Osteoblast (primary cell): ENCODE data around the gene RNU5B-1. TPM values are rescaled to one million over a fixed set of nuclear protein-coding genes. Genes with fewer than 3 reads are reported as not detected.

ENCODE experiments used
- DNase-seq: peaks from one replicate; pipeline ENCODE4 v3.0.0; 2011; ENCODE audit warnings: low spot score, mixed read lengths; ENCODE audit not compliant: insufficient read length; ENCODE audit errors: missing footprints
- H2AFZ ChIP-seq: 2 replicates; pipeline ENCODE4 v1.6.0; 2011; ENCODE audit warnings: mild to moderate bottlenecking, low read length
- H3K27ac ChIP-seq: 2 replicates; pipeline ENCODE4 v1.5.1; 2011; ENCODE audit warnings: mild to moderate bottlenecking, low read depth, low read length, moderate library complexity
- H3K27me3 ChIP-seq: 2 replicates; pipeline ENCODE4 v1.6.0; 2012; ENCODE audit warnings: mild to moderate bottlenecking, control low read depth, inconsistent platforms, low read length, moderate library complexity; ENCODE audit not compliant: insufficient read depth
- H3K36me3 ChIP-seq: 2 replicates; pipeline ENCODE4 v1.5.1; 2011; ENCODE audit warnings: mild to moderate bottlenecking, low read length, control low read depth, moderate library complexity; ENCODE audit not compliant: insufficient read depth
- H3K4me1 ChIP-seq: 2 replicates; pipeline ENCODE4 v1.5.1; 2011; ENCODE audit warnings: mild to moderate bottlenecking, low read length, control low read depth, moderate library complexity; ENCODE audit not compliant: insufficient read depth
- H3K4me2 ChIP-seq: 2 replicates; pipeline ENCODE4 v1.6.0; 2011; ENCODE audit warnings: mild to moderate bottlenecking, low read length; ENCODE audit not compliant: insufficient read depth
- H3K4me3 ChIP-seq: fragments of 200-600 bp; sonication (generic); 3 replicates; pipeline ENCODE4 v1.5.1; 2012; ENCODE audit warnings: mild to moderate bottlenecking, low read length, inconsistent platforms; ENCODE audit not compliant: insufficient read depth
- H3K79me2 ChIP-seq: 2 replicates; pipeline ENCODE4 v1.6.0; 2012; ENCODE audit warnings: mild to moderate bottlenecking, low read length, control low read depth, inconsistent platforms; ENCODE audit not compliant: insufficient read depth
- H3K9me3 ChIP-seq: 2 replicates; pipeline ENCODE4 v1.5.1; 2011; ENCODE audit warnings: low read depth, low read length, control low read depth
- H4K20me1 ChIP-seq: 2 replicates; pipeline ENCODE4 v1.6.0; 2012; ENCODE audit warnings: mild to moderate bottlenecking, low read length, control low read depth; ENCODE audit not compliant: insufficient read depth
- total RNA-seq: library from RNA; depleted of rRNA; stranded (reverse); fragments of >200 nt; gene quantifications from 2 replicates; pipeline ENCODE4 v1.2.3, GENCODE V29; 2012
- TF ChIP-seq, protein P1 (sequence below): IDR thresholded peaks from 2 replicates; pipeline ENCODE4 v1.5.1; 2011; ENCODE audit warnings: mild to moderate bottlenecking, low read depth, low read length, moderate library complexity; ENCODE audit errors: extremely low read depth

The RNU5B-1 gene
- total RNA-seq, 1 donor = not detected

DNA sequence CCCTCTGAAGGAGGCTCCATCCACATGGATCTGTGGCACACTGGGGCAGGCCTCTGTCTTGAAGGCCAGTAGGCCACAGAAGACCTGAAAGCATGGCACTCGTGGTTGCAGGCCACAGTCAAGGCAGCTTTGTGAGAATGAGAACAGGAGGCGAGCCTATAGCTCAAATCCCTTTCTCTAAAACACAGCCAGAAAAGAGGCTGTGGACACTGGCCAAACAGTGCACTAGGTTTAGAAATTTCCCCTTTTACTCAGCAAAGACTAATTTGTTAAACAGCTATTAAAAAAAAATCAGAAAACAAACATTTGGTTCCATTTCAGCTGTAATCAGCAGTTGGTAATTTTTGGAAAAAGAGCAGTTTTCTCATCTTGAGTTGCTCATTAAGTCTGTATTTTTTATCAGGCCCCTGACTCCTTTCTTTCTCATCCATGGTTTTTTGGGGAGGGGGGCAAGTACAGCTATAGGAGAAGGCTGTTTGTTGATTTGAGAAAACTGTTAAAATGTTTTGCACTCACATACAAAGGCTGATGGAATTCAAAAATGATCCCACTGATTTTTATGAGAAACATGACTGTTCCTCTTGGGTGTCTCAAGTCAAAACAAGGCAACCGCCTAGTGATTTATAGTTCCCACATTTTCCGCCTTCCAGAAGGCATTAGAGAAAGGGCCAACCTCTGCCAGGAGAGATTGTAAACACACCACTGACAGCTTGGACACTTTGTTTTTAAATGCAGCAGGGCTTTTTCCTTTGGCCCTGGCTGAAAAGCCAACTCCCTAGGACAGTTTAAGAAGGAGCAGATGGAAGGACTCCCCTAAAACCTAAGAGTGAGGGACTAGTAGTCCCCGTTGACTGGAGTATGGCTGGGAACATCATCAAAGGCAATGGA, 45.9 kb upstream of the RNU5B-1 start:
- Histone ChIP-seq H3K4me3 (no peak overlapping the region), H4K20me1 (no peaks in the 10 kb centered on the region), H3K27ac (no peak overlapping the region), H3K79me2 (no peaks in the 10 kb centered on the region), H3K4me2 (no peak overlapping the region), H3K36me3 (peaks cover 12% of the 10 kb centered on the region), H2AFZ (no peak overlapping the region), H3K27me3 (no peaks in the 10 kb centered on the region), H3K4me1 (no peaks in the 10 kb centered on the region), H3K9me3 (no peaks in the 10 kb centered on the region)
- no peak for DNase-seq
- TF ChIP-seq, protein P1, sequence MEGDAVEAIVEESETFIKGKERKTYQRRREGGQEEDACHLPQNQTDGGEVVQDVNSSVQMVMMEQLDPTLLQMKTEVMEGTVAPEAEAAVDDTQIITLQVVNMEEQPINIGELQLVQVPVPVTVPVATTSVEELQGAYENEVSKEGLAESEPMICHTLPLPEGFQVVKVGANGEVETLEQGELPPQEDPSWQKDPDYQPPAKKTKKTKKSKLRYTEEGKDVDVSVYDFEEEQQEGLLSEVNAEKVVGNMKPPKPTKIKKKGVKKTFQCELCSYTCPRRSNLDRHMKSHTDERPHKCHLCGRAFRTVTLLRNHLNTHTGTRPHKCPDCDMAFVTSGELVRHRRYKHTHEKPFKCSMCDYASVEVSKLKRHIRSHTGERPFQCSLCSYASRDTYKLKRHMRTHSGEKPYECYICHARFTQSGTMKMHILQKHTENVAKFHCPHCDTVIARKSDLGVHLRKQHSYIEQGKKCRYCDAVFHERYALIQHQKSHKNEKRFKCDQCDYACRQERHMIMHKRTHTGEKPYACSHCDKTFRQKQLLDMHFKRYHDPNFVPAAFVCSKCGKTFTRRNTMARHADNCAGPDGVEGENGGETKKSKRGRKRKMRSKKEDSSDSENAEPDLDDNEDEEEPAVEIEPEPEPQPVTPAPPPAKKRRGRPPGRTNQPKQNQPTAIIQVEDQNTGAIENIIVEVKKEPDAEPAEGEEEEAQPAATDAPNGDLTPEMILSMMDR = no peak

DNA sequence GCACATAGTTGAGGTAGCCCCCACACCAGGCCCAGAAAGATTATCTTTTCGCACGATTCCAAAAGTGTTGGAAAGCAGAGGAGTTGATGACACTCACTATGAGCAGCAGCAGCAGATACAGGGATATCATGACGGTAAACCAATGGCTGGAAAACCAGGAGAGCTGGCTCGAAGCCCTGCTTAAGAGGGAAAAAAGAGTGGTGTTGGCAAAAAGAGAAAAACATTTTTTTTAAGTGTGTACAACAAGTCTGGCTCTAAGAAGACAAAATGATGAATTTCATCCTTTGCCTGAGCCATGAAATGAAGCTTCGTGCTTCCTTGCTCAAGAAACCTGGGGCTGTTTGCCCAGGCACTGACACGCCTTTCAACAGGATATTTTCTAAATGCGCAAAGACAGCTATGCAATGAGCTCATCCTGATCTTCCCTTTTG, 45.1 kb upstream of the RNU5B-1 start:
- Histone ChIP-seq H3K27ac (no peak overlapping the region), H4K20me1 (no peaks in the 10 kb centered on the region), H3K36me3 (peaks cover 12% of the 10 kb centered on the region), H3K4me2 (no peak overlapping the region), H3K4me1 (no peaks in the 10 kb centered on the region), H3K27me3 (no peaks in the 10 kb centered on the region), H3K9me3 (no peaks in the 10 kb centered on the region), H3K4me3 (no peak overlapping the region), H3K79me2 (no peaks in the 10 kb centered on the region), H2AFZ (no peak overlapping the region)
- TF ChIP-seq, protein P1 = no peak
- DNase-seq = no peak

- H3K4me1 ChIP-seq = no peaks in the 10 kb centered on the region
- H3K4me3 ChIP-seq = no peak overlapping the region
- TF ChIP-seq, protein P1 = no peak
- no peak overlapping the region for H2AFZ ChIP-seq
- DNase-seq = no peak
- H3K27ac ChIP-seq = no peak overlapping the region
- no peaks in the 10 kb centered on the region for H3K79me2 ChIP-seq
- no peaks in the 10 kb centered on the region for H3K27me3 ChIP-seq
- no peaks in the 10 kb centered on the region for H3K9me3 ChIP-seq
- H4K20me1 ChIP-seq = no peaks in the 10 kb centered on the region
- no peak overlapping the region for H3K4me2 ChIP-seq
- H3K36me3 ChIP-seq = peaks cover 12% of the 10 kb centered on the region
These were observed 43.5 kb upstream of the RNU5B-1 start for GRCh38 chr15:65260968-65261367.

DNA sequence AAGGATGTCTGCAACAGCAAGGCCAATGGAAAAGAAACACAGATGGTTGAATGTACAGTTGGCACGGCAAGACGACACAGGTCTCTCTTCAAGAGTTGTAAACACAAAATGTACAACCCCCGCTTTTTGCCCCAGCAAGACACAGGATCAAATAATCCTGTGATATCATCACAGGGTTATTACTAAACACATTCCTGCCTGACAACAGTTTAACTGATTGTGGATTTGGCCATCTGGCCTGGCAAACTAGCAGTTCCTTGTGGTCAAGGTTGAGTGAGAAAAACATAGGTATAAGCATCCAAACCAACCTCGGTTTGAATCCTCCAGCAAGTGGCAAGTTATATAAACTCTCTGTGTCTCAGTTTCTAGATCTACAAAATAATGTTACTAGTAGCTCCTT, 41.2 kb upstream of the RNU5B-1 start:
- no peaks in the 10 kb centered on the region for H3K27me3 ChIP-seq
- no peaks in the 10 kb centered on the region for H3K4me1 ChIP-seq
- H3K4me2 ChIP-seq = no peak overlapping the region
- peaks cover 12% of the 10 kb centered on the region for H3K36me3 ChIP-seq
- no peak overlapping the region for H2AFZ ChIP-seq
- DNase-seq = no peak
- H3K79me2 ChIP-seq = no peaks in the 10 kb centered on the region
- H4K20me1 ChIP-seq = no peaks in the 10 kb centered on the region
- TF ChIP-seq, protein P1 = no peak
- no peak overlapping the region for H3K27ac ChIP-seq
- no peaks in the 10 kb centered on the region for H3K9me3 ChIP-seq
- H3K4me3 ChIP-seq = no peak overlapping the region
